GM12891 (cell line): ENCODE measurements around the gene ABCA1.
"Not testable (repeated sequence)": the region's sequence is repeated elsewhere in the genome, so short reads cannot be mapped to it uniquely, and the experiment has no call there.

Experiments
- POLR2A ChIP-seq: IDR thresholded peaks from 2 replicates; pipeline ENCODE4 v1.6.1; 2011; ENCODE audit warnings: low read depth, low read length, control low read depth
- POLR2AphosphoS5 ChIP-seq: IDR thresholded peaks from 2 replicates; pipeline ENCODE4 v1.6.1; 2011; ENCODE audit warnings: low read depth, low read length, control low read depth
- TAF1 ChIP-seq: IDR thresholded peaks from 2 replicates; pipeline ENCODE4 v1.6.1; 2011; ENCODE audit warnings: low read depth, low read length, control low read depth

- not testable (repeated sequence) for TF ChIP-seq POLR2A, POLR2AphosphoS5, TAF1
These were observed 72.7 kb downstream of the ABCA1 start for GRCh38 chr9:104855258-104855657.
